Hepatocyte (in vitro differentiated cells): Measurements from ENCODE around the gene MEGF10. TPM values are rescaled to one million over a fixed set of nuclear protein-coding genes. Genes with fewer than 3 reads are reported as not detected.

Experiments used
- DNase-seq: peaks from one replicate; pipeline ENCODE4 v3.0.0-alpha.2; 2016; ENCODE audit warnings: low spot score
- H2AFZ ChIP-seq: fragments of 200-600 bp; sonication (generic); 2 replicates; pipeline ENCODE4 v1.6.0; 2016; ENCODE audit warnings: antibody characterized with exemption, mild to moderate bottlenecking
- H3K27ac ChIP-seq: fragments of 200-600 bp; sonication (generic); 2 replicates; pipeline ENCODE4 v1.5.1; 2016; ENCODE audit warnings: mild to moderate bottlenecking
- H3K27me3 ChIP-seq: fragments of 200-600 bp; sonication (generic); 2 replicates; pipeline ENCODE4 v1.6.1; 2016
- H3K36me3 ChIP-seq: fragments of 200-600 bp; sonication (generic); replicated peaks from 2 replicates; pipeline ENCODE4 v1.5.1; 2016; ENCODE audit warnings: low read depth; ENCODE audit not compliant: insufficient read depth
- H3K4me1 ChIP-seq: fragments of 200-600 bp; sonication (generic); 2 replicates; pipeline ENCODE4 v1.5.1; 2016; ENCODE audit warnings: mild to moderate bottlenecking, moderate library complexity; ENCODE audit not compliant: insufficient read depth
- H3K4me2 ChIP-seq: fragments of 200-600 bp; sonication (generic); 2 replicates; pipeline ENCODE4 v1.6.0; 2016
- H3K4me3 ChIP-seq: fragments of 200-600 bp; sonication (generic); 2 replicates; pipeline ENCODE4 v1.5.1; 2016; ENCODE audit warnings: mild to moderate bottlenecking
- H3K79me2 ChIP-seq: fragments of 200-600 bp; sonication (generic); 2 replicates; pipeline ENCODE4 v1.6.0; 2017; ENCODE audit warnings: mild to moderate bottlenecking
- H3K9me2 ChIP-seq: fragments of 200-600 bp; sonication (generic); replicated peaks from 2 replicates; pipeline ENCODE4 v1.6.0; 2017; ENCODE audit warnings: mild to moderate bottlenecking; ENCODE audit not compliant: insufficient read depth
- H3K9me3 ChIP-seq: fragments of 200-600 bp; sonication (generic); 2 replicates; pipeline ENCODE4 v1.5.1; 2016; ENCODE audit warnings: low read depth, mild to moderate bottlenecking
- H4K20me1 ChIP-seq: fragments of 200-600 bp; sonication (generic); 2 replicates; pipeline ENCODE4 v1.6.0; 2016; ENCODE audit warnings: mild to moderate bottlenecking; ENCODE audit not compliant: insufficient read depth, poor library complexity, severe bottlenecking
- EZH2 ChIP-seq: fragments of 200-600 bp; sonication (generic); IDR thresholded peaks from 2 replicates; pipeline ENCODE4 v1.6.1; 2016; ENCODE audit warnings: antibody characterized with exemption, mild to moderate bottlenecking, borderline replicate concordance
- EZH2phosphoT487 ChIP-seq: fragments of 200-600 bp; sonication (generic); IDR thresholded peaks from one replicate; pipeline ENCODE4 v1.6.1; 2018; ENCODE audit warnings: antibody characterized with exemption, mild to moderate bottlenecking, low read depth, moderate library complexity; ENCODE audit not compliant: unreplicated experiment, severe bottlenecking
- WGBS: methylation state at CpG from one replicate; pipeline ENCODE4 v1.1.6; 2016; ENCODE audit warnings: low lambda C conversion rate; ENCODE audit errors: missing lambda C conversion rate; 5-methylcytosine and 5-hydroxymethylcytosine counted together
- polyA plus RNA-seq: library from polyadenylated mRNA; unstranded; fragments of >200 nt; fragmentation: Nextera tagmentation; extraction: Ambion mirVana; gene quantifications from 2 replicates; pipeline ENCODE4 v1.2.1, GENCODE V29; 2016
- total RNA-seq: library from RNA; depleted of rRNA; stranded (reverse); fragments of >200 nt; gene quantifications from 2 replicates; pipeline ENCODE4 v1.2.3, GENCODE V29; 2014
- TF ChIP-seq, protein P1 (sequence below): fragments of 200-600 bp; sonication (generic); IDR thresholded peaks from 2 replicates; pipeline ENCODE4 v1.5.1; 2016; ENCODE audit warnings: antibody characterized with exemption, mild to moderate bottlenecking; ENCODE audit not compliant: poor library complexity

Gene MEGF10
- total and polyA plus RNA-seq, 2 experiments from 2014 or later, result 1.7 to 6.7 TPM

DNA sequence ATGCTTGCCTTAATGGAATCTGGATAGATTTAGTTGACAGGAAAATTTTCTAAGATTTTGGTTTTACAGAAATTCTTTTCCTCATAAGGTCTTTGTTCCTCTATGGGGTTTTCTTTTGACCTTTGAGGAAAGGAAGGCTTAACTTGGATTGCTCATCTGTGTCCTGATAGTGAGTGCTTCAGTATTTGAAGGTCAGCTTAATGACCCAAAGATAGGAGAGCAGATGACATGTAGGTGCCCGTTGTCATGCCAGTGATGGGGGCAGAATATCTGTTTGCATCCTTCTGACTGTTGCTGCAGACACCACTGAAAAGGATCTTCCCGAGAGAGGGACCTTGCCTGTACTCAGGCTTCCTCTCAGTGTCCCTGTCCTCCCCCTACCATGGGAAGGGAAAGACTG, 30.9 kb downstream of the MEGF10 start:
- Histone ChIP-seq H3K36me3 (no peaks in the 10 kb centered on the region), H3K79me2 (no peaks in the 10 kb centered on the region), H3K4me2 (no peak overlapping the region), H2AFZ (no peak overlapping the region), H3K27ac (no peak overlapping the region), H4K20me1 (no peaks in the 10 kb centered on the region), H3K9me2 (no peaks in the 10 kb centered on the region), H3K9me3 (no peaks in the 10 kb centered on the region), H3K4me3 (no peak overlapping the region), H3K27me3 (no peaks in the 10 kb centered on the region), H3K4me1 (no peaks in the 10 kb centered on the region)
- DNase-seq, result no peak
- TF ChIP-seq, protein P1, sequence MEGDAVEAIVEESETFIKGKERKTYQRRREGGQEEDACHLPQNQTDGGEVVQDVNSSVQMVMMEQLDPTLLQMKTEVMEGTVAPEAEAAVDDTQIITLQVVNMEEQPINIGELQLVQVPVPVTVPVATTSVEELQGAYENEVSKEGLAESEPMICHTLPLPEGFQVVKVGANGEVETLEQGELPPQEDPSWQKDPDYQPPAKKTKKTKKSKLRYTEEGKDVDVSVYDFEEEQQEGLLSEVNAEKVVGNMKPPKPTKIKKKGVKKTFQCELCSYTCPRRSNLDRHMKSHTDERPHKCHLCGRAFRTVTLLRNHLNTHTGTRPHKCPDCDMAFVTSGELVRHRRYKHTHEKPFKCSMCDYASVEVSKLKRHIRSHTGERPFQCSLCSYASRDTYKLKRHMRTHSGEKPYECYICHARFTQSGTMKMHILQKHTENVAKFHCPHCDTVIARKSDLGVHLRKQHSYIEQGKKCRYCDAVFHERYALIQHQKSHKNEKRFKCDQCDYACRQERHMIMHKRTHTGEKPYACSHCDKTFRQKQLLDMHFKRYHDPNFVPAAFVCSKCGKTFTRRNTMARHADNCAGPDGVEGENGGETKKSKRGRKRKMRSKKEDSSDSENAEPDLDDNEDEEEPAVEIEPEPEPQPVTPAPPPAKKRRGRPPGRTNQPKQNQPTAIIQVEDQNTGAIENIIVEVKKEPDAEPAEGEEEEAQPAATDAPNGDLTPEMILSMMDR, result no peak
- TF ChIP-seq EZH2phosphoT487 (no peak), EZH2 (no peak)
- WGBS, result 81% methylated on average over 2 of the region's 2 CpGs

DNA sequence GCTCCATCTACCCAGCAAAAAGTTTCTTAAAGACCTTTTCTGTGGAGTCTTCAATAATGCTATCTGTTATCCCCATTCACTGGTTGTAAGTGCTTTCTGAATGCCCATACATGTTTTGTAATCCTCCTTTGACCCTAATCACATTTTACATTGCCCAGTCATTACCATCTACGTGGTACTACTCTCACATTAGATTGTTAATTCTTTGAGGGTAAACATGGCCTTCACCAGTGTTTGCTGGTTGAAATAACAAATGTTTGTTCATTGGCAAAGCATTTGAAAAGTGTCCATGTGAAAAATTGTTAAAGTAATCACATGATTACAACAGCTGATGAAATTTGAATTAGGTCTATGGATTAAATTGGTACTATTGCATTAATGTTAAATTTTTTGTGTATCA, 31.8 kb downstream of the MEGF10 start:
- H2AFZ ChIP-seq, result no peak overlapping the region
- no peaks in the 10 kb centered on the region for H3K27me3 ChIP-seq
- H3K4me3 ChIP-seq, result no peak overlapping the region
- TF ChIP-seq, protein P1, result no peak
- WGBS, result 71% methylated on average over 1 of the region's 1 CpG
- H3K4me2 ChIP-seq, result no peak overlapping the region
- H4K20me1 ChIP-seq, result no peaks in the 10 kb centered on the region
- no peak overlapping the region for H3K27ac ChIP-seq
- DNase-seq, result no peak
- H3K4me1 ChIP-seq, result no peaks in the 10 kb centered on the region
- H3K79me2 ChIP-seq, result no peaks in the 10 kb centered on the region
- no peaks in the 10 kb centered on the region for H3K9me2 ChIP-seq
- no peaks in the 10 kb centered on the region for H3K36me3 ChIP-seq
- H3K9me3 ChIP-seq, result no peaks in the 10 kb centered on the region

DNA sequence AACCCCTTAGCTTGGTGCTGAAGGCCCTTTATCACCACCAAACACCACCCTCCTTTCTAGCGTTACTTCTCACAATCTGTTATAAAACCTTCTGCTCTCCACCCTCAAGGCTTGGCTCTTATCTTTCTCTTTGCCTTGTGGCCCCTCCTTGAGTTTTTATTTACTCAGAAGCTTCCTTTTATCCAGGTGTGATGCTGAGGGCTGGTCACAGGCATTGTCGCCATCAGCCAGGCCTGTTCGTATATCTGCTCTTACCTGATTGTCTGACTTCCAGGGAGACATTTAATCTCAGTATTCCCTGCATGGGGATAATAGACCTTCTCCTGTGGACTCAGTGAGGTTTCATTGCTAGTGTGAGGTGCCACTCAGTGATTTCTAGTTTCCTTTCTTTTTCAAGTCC, 34.2 kb downstream of the MEGF10 start:
- peaks cover under 1% of the 10 kb centered on the region for H3K27me3 ChIP-seq
- H3K36me3 ChIP-seq, result no peaks in the 10 kb centered on the region
- DNase-seq, result no peak
- H3K27ac ChIP-seq, result no peak overlapping the region
- 81% methylated on average over 3 of the region's 3 CpGs for WGBS
- no peaks in the 10 kb centered on the region for H3K9me2 ChIP-seq
- H3K4me2 ChIP-seq, result no peak overlapping the region
- H2AFZ ChIP-seq, result no peak overlapping the region
- no peak overlapping the region for H3K4me3 ChIP-seq
- H3K4me1 ChIP-seq, result no peaks in the 10 kb centered on the region
- H3K9me3 ChIP-seq, result no peaks in the 10 kb centered on the region
- no peaks in the 10 kb centered on the region for H3K79me2 ChIP-seq
- H4K20me1 ChIP-seq, result no peaks in the 10 kb centered on the region
- TF ChIP-seq EZH2 (no peak), EZH2phosphoT487 (no peak)
- TF ChIP-seq, protein P1, result no peak

DNA sequence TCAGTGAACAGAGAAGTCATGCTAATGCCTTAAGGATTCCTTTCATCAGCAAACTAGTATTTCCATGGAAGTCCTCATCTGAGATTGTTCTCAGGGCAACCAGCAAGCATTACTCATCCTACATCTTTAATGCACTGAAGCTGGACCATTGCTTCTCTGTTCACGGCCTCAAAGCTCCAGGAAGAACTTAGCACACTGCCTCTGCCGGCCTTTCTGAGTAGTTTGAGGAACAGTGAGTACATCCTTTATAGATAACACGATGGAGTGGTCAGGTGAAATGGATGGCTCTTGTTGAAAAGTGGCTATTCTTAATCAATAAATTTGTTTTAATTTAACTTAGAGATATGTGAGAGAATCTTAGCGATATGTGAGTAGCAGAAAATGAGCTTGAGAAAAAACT, 35.8 kb downstream of the MEGF10 start:
- Histone ChIP-seq H3K4me3 (no peak overlapping the region), H3K79me2 (no peaks in the 10 kb centered on the region), H3K4me2 (no peak overlapping the region), H3K36me3 (no peaks in the 10 kb centered on the region), H3K4me1 (no peaks in the 10 kb centered on the region), H3K9me3 (no peaks in the 10 kb centered on the region), H3K27me3 (peaks cover 10% of the 10 kb centered on the region), H3K9me2 (no peaks in the 10 kb centered on the region), H4K20me1 (no peaks in the 10 kb centered on the region), H2AFZ (no peak overlapping the region), H3K27ac (no peak overlapping the region)
- DNase-seq, result no peak
- TF ChIP-seq EZH2phosphoT487 (no peak), EZH2 (no peak)
- TF ChIP-seq, protein P1, result no peak
- WGBS, result 63% methylated on average over 4 of the region's 4 CpGs
